ENCODE measurements around the gene GLA. TPM values are rescaled to one million over a fixed set of nuclear protein-coding genes. Genes with fewer than 3 reads are reported as not detected.

GLA gene
- total RNA-seq, 1 experiment from 2014 or later = 46.0 TPM

DNA sequence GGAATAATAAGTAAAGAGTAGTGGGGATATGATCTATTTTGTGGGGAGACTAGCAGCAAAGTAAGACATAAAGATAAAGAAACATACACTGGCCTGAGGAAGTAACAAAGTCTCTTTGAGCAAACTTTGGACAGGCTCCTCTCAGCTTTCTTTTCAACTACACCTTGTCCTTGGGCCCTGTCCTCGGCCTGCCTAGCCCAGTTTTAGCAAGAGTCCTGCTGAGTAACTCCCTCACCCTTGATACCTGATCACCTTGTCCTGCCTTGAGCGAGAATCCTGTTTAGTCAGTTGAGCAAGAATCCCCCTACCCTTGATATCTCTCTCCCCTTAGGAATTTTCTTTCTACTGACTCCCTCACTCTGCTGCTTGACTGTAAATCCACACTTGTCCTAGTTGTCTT, 11.8 kb upstream of the GLA start:
- H3K36me3 ChIP-seq (ENCODE audit: control insufficient read depth, insufficient read depth, low read length) = no peaks in the 10 kb centered on the region
- POLR2A ChIA-PET = no interaction called here
- peak overlapping the region; percentile 93 for H3K4me3 Mint-ChIP-seq (ENCODE audit: unreplicated experiment)
- no peaks in the 10 kb centered on the region for H3K27me3 ChIP-seq (replicated peaks; ENCODE audit: control insufficient read depth, insufficient read depth, low read length)
- H3K9me3 ChIP-seq = no peaks in the 10 kb centered on the region
- H3K4me1 ChIP-seq = no peaks in the 10 kb centered on the region
- no TSS peak for BruUV-seq (replicated peaks)
- TF ChIP-seq, protein P1, sequence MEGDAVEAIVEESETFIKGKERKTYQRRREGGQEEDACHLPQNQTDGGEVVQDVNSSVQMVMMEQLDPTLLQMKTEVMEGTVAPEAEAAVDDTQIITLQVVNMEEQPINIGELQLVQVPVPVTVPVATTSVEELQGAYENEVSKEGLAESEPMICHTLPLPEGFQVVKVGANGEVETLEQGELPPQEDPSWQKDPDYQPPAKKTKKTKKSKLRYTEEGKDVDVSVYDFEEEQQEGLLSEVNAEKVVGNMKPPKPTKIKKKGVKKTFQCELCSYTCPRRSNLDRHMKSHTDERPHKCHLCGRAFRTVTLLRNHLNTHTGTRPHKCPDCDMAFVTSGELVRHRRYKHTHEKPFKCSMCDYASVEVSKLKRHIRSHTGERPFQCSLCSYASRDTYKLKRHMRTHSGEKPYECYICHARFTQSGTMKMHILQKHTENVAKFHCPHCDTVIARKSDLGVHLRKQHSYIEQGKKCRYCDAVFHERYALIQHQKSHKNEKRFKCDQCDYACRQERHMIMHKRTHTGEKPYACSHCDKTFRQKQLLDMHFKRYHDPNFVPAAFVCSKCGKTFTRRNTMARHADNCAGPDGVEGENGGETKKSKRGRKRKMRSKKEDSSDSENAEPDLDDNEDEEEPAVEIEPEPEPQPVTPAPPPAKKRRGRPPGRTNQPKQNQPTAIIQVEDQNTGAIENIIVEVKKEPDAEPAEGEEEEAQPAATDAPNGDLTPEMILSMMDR (IDR thresholded peaks at IDR 0.05; ENCODE audit: insufficient read depth in 1 of 2, low read depth in 1 of 2, low read length in 1 of 2, severe bottlenecking in 1 of 2, unreplicated experiment in 1 of 2) = no peak
- H3K27ac Mint-ChIP-seq (ENCODE audit: unreplicated experiment) = peak overlapping the region; percentile 15
- H3K4me3 ChIP-seq (ENCODE audit: low read depth, low read length) = no peak overlapping the region
- intact Hi-C loops (cut with micrococcal nuclease; ENCODE audit: unreplicated experiment) = loop anchor here (5.0 kb wide), 3 partner anchors 43 to 378 kb away; no protein-coding TSS in a partner anchor
- no peaks in the 10 kb centered on the region for H3K4me1 Mint-ChIP-seq (ENCODE audit: low read depth, unreplicated experiment)
- no peak for DNase-seq
- H3K9me3 Mint-ChIP-seq (ENCODE audit: unreplicated experiment) = no peaks in the 10 kb centered on the region
- no peaks in the 10 kb centered on the region for H3K36me3 Mint-ChIP-seq (ENCODE audit: insufficient read depth, unreplicated experiment)
- CTCF ChIA-PET = no interaction called here
- H3K27me3 Mint-ChIP-seq (ENCODE audit: insufficient read depth, unreplicated experiment) = no peaks in the 10 kb centered on the region

DNA sequence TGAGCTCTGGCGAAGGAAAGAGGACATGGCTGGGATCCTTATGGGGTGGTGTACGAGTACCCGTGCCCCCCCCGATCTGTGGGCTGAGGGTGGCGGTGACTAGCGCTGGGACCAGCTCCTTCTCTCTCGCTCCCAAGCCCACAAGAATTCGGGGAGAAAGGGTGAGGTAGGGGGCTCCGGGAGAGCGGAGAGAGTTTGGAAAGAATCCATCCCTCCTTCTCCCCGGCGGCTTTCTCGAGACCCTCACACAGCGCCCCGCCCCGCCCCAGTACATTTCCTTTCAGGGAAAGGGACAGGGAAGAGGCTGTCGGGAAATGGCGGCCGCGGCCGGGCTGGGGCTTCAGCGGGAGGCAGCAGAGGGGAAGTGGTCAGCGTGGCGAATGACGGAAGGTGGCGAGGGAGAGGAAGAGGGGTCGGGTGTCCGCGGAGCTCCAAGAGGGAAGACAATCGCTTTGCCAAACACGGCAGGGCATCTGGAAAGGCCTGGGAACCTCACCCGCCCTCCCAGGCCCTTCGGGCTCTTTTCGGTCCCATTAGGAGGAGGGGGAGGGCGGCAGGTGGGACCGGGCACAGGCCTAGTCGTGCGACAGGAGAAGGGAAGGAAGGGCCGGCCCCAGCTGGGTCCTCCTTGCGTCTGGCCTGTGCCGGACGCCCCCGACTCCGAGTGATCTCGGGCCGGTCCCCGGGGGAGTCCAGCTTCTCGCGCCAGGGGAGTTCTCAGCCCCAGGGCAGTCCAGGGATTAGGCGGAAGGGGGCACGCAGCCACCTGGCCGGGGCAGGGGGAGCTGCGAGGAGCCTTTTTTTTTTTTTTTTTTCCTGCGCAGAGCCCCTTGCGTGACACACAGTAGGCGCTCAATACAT, 10.5 kb upstream of the GLA start:
- no peaks in the 10 kb centered on the region for H3K27me3 ChIP-seq (replicated peaks; ENCODE audit: control insufficient read depth, insufficient read depth, low read length)
- TF ChIP-seq, protein P1 (IDR thresholded peaks at IDR 0.05; ENCODE audit: insufficient read depth in 1 of 2, low read depth in 1 of 2, low read length in 1 of 2, severe bottlenecking in 1 of 2, unreplicated experiment in 1 of 2) = no peak
- Mint-ChIP-seq H3K36me3 (ENCODE audit: insufficient read depth, unreplicated experiment) (peaks cover 4% of the 10 kb centered on the region), H3K9me3 (ENCODE audit: unreplicated experiment) (no peaks in the 10 kb centered on the region), H3K4me3 (ENCODE audit: unreplicated experiment) (peak overlapping the region; percentile 93), H3K27me3 (ENCODE audit: insufficient read depth, unreplicated experiment) (no peaks in the 10 kb centered on the region), H3K4me1 (ENCODE audit: low read depth, unreplicated experiment) (no peaks in the 10 kb centered on the region), H3K27ac (ENCODE audit: unreplicated experiment) (peak overlapping the region; percentile 99)
- H3K4me1 ChIP-seq = no peaks in the 10 kb centered on the region
- peak; percentile 42 to 46 for DNase-seq
- CTCF ChIA-PET = interaction anchor here (0.6 kb wide), 1 partner anchor 930 kb away, joined by 4 read pairs; no protein-coding TSS in a partner anchor
- no peaks in the 10 kb centered on the region for H3K9me3 ChIP-seq
- POLR2A ChIA-PET = no interaction called here
- no peaks in the 10 kb centered on the region for H3K36me3 ChIP-seq (ENCODE audit: control insufficient read depth, insufficient read depth, low read length)
- intact Hi-C loops (cut with micrococcal nuclease; ENCODE audit: unreplicated experiment) = loop anchor here (5.0 kb wide), 3 partner anchors 44 to 379 kb away; no protein-coding TSS in a partner anchor
- peak overlapping the region; percentile 35 for H3K4me3 ChIP-seq (ENCODE audit: low read depth, low read length)
- BruUV-seq (replicated peaks) = no TSS peak

DNA sequence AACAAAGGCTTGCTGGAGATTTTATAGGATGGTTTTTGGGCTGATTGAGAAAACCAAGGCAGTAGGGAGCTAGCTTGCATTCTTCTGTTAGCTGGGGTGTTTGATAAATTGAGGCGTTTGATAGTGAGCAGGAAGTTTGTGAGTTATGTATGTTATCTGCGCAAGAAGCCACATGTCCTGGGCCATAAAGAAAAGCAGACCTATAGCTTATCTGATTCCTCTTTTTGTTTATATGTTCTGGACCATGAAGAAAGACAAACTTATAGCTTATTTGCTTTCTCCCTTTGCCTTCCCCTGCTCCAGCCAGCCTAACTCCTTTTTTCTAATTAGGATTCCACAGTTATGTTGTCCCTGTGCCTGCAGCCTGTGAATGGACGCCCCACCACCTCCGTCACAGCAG, 9.5 kb upstream of the GLA start:
- no peak overlapping the region for H3K27ac Mint-ChIP-seq (ENCODE audit: unreplicated experiment)
- no peak for DNase-seq
- H3K9me3 Mint-ChIP-seq (ENCODE audit: unreplicated experiment) = no peaks in the 10 kb centered on the region
- no peaks in the 10 kb centered on the region for H3K27me3 Mint-ChIP-seq (ENCODE audit: insufficient read depth, unreplicated experiment)
- H3K4me3 Mint-ChIP-seq (ENCODE audit: unreplicated experiment) = no peak overlapping the region
- Histone ChIP-seq H3K4me3 (ENCODE audit: low read depth, low read length) (no peak overlapping the region), H3K27me3 (replicated peaks; ENCODE audit: control insufficient read depth, insufficient read depth, low read length) (no peaks in the 10 kb centered on the region), H3K9me3 (no peaks in the 10 kb centered on the region), H3K36me3 (ENCODE audit: control insufficient read depth, insufficient read depth, low read length) (no peaks in the 10 kb centered on the region), H3K4me1 (no peaks in the 10 kb centered on the region)
- no peaks in the 10 kb centered on the region for H3K4me1 Mint-ChIP-seq (ENCODE audit: low read depth, unreplicated experiment)
- ChIA-PET CTCF (no interaction called here), POLR2A (no interaction called here)
- peaks cover 15% of the 10 kb centered on the region for H3K36me3 Mint-ChIP-seq (ENCODE audit: insufficient read depth, unreplicated experiment)
- TF ChIP-seq, protein P1 (IDR thresholded peaks at IDR 0.05; ENCODE audit: insufficient read depth in 1 of 2, low read depth in 1 of 2, low read length in 1 of 2, severe bottlenecking in 1 of 2, unreplicated experiment in 1 of 2) = no peak
- intact Hi-C loops (cut with micrococcal nuclease; ENCODE audit: unreplicated experiment) = loop anchor here (5.0 kb wide), 3 partner anchors 45 to 380 kb away; no protein-coding TSS in a partner anchor
- BruUV-seq (replicated peaks) = no TSS peak
